ENCODE data around the gene SLC5A9.
"Not testable (repeated sequence)": the region's sequence is repeated elsewhere in the genome, so short reads cannot be mapped to it uniquely, and the experiment has no call there.

- TF ChIP-seq CTCF (IDR thresholded peaks at IDR 0.05; ENCODE audit: poor library complexity); EZH2phosphoT487 (IDR thresholded peaks at IDR 0.05; ENCODE audit: low read depth, severe bottlenecking, unreplicated experiment); EZH2 (IDR thresholded peaks at IDR 0.05; ENCODE audit: borderline replicate concordance): not testable (repeated sequence)
Measured at GRCh38 chr1:48294094-48294493, 71.6 kb downstream of the SLC5A9 start.

Data from hepatocyte (in vitro differentiated cells).